ENCODE data around the gene THSD7A. TPM values are rescaled to one million over a fixed set of nuclear protein-coding genes. Genes with fewer than 3 reads are reported as not detected.

The THSD7A gene
- total and polyA plus RNA-seq, 2 of the 13 experiments (the other 11 are each of a cell fraction or from before 2014, with no cell fraction given): 0.01 to 0.07 TPM

DNA sequence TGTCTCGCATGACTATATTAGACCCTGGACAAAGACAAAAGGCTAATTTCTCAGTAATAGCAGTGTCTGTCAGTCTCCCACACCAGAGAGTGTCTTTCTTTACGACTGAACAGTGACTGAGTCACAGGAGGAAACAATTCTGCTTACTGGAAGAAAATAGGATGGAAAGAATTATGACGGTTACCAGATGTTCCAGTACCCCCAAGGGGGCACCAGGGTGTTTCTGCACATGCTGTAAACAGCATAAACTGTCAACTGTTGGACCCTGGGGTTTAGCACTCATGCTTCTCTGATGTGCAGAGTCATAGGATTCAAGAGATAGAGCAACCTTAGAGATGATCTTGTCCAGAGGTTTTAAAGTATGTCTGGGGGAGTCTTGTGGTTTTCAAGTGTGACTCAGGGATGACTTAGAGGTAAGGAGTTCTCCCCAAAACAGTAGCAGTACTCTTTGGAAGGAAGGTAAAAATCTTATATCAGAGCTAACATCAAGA is 291.7 kb downstream of the THSD7A start (continued):
- no peak for TF ChIP-seq CCDC6 (CRISPR knock-in tag; IDR thresholded peaks at IDR 0.05)

DNA sequence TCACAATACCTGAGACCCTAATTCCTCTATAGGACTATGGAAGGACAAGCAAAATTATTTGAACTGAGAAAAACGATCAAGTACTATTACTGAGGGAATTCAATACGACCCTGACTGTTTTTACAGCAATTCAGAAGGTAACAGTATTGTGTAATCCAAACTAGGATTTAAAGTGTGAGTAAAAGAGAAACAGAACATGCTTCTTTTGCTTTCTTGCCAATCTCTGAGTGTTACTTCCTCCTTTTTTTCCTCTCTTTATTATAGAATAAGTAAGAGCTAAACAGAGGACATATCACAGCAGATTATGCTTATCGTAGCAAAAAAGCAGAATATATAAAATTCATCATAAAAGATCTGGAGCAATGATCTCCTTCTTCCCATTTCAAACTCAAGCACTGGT is 292.1 kb downstream of the THSD7A start:
- no peak overlapping the region for H2AFZ ChIP-seq (ENCODE audit: low read length)
- no peak for ATAC-seq
- CTCF ChIA-PET (ENCODE audit: low intra/inter-chr PET ratio, low total read pairs): no interaction called here
- intact Hi-C loops (cut with micrococcal nuclease; ENCODE audit: unreplicated experiment) (no loop called here), in situ Hi-C loops (cut with HindIII; ENCODE audit: extremely low pct_ligation_motif_present, low pct_unique_long_range_greater_than_20kb) (no loop called here)
- H3K27ac ChIP-seq (ENCODE audit: extremely low read length, insufficient read depth, low read length): no peak overlapping the region
- POLR2A ChIA-PET: no interaction called here
- H3K4me1 ChIP-seq (ENCODE audit: insufficient read depth, low read length): no peaks in the 10 kb centered on the region
- BruUV-seq (replicated peaks): no TSS peak
- DNase-seq (ENCODE audit: low spot score): no peak
- FAIRE-seq: no peak
- no peaks in the 10 kb centered on the region for H3K27me3 ChIP-seq (ENCODE audit: control insufficient read depth in 1 of 2, insufficient read depth in 2 of 2, low read length in 2 of 2)
- H3K9ac ChIP-seq (ENCODE audit: insufficient read depth, low read depth, low read length): no peak overlapping the region
- TF ChIP-seq GPN1 (CRISPR knock-in tag; IDR thresholded peaks at IDR 0.05; ENCODE audit: borderline replicate concordance) (no peak), MAFK (conservative IDR thresholded peaks at IDR 0.05 in 1 of 2, IDR thresholded peaks at IDR 0.05 in 1 of 2; ENCODE audit: low read length in 2 of 2) (peak; percentile 26 to 59; a peak in 2 of 4 replicates), ZNF678 (CRISPR knock-in tag; IDR thresholded peaks at IDR 0.05) (no peak)
- TF ChIP-seq, protein P1, sequence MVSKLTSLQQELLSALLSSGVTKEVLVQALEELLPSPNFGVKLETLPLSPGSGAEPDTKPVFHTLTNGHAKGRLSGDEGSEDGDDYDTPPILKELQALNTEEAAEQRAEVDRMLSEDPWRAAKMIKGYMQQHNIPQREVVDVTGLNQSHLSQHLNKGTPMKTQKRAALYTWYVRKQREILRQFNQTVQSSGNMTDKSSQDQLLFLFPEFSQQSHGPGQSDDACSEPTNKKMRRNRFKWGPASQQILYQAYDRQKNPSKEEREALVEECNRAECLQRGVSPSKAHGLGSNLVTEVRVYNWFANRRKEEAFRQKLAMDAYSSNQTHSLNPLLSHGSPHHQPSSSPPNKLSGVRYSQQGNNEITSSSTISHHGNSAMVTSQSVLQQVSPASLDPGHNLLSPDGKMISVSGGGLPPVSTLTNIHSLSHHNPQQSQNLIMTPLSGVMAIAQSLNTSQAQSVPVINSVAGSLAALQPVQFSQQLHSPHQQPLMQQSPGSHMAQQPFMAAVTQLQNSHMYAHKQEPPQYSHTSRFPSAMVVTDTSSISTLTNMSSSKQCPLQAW (CRISPR knock-in tag; IDR thresholded peaks at IDR 0.05): no peak
- no peaks in the 10 kb centered on the region for H4K20me1 ChIP-seq (ENCODE audit: insufficient read depth, low read length)
- no peak overlapping the region for H3K4me2 ChIP-seq (ENCODE audit: low read depth, low read length)
- no peaks in the 10 kb centered on the region for H3K79me2 ChIP-seq (ENCODE audit: insufficient read depth, low read length)
- H3K36me3 ChIP-seq (replicated peaks in 1 of 2; ENCODE audit: control insufficient read depth in 1 of 2, insufficient read depth in 2 of 2, low read length in 2 of 2): no peaks in the 10 kb centered on the region
- H3K4me3 ChIP-seq (replicated peaks in 1 of 3; ENCODE audit: insufficient read depth in 1 of 3, low read depth in 2 of 3, low read length in 3 of 3): no peak overlapping the region
- WGBS (ENCODE audit: low lambda C conversion rate): 12% methylated on average over 3 of the region's 3 CpGs
- H3K9me3 ChIP-seq (ENCODE audit: low read length): no peaks in the 10 kb centered on the region
